HuH-7.5 (cell line): ENCODE measurements around the gene RIC1.
"Not testable (repeated sequence)": the region's sequence is repeated elsewhere in the genome, so short reads cannot be mapped to it uniquely, and the experiment has no call there.

Source experiments
- DNase-seq: peaks from one replicate; pipeline ENCODE4 v3.0.0; 2011; ENCODE audit warnings: low spot score

RIC1 gene

GRCh38 chr9:5790923-5791322, 162.0 kb downstream of the RIC1 start:
- no peak for DNase-seq

GRCh38 chr9:5791870-5792269, 163.0 kb downstream of the RIC1 start:
- DNase-seq = no peak

GRCh38 chr9:5793812-5794211, 164.9 kb downstream of the RIC1 start:
- no peak for DNase-seq

GRCh38 chr9:5796298-5796697, 167.4 kb downstream of the RIC1 start:
- no peak for DNase-seq

GRCh38 chr9:5798581-5798980, 169.7 kb downstream of the RIC1 start:
- DNase-seq = no peak

GRCh38 chr9:5799314-5799713, 170.4 kb downstream of the RIC1 start:
- DNase-seq = no peak

GRCh38 chr9:5800378-5800777, 171.5 kb downstream of the RIC1 start:
- not testable (repeated sequence) for DNase-seq

GRCh38 chr9:5800969-5801738, 172.2 kb downstream of the RIC1 start:
- DNase-seq = no peak

- no peak for DNase-seq
These were observed 172.8 kb downstream of the RIC1 start for GRCh38 chr9:5801739-5802113.

- no peak for DNase-seq
These were observed 176.6 kb downstream of the RIC1 start for GRCh38 chr9:5805478-5805877.

GRCh38 chr9:5811751-5812150, 182.8 kb downstream of the RIC1 start:
- DNase-seq = no peak

- no peak for DNase-seq
These were observed 184.9 kb downstream of the RIC1 start for GRCh38 chr9:5813824-5814223.

GRCh38 chr9:5815461-5815860, 186.6 kb downstream of the RIC1 start:
- no peak for DNase-seq

GRCh38 chr9:5817862-5818261, 189.0 kb downstream of the RIC1 start:
- no peak for DNase-seq

- DNase-seq = no peak
These were observed 189.7 kb downstream of the RIC1 start for GRCh38 chr9:5818424-5819142.

- no peak for DNase-seq
These were observed 190.3 kb downstream of the RIC1 start for GRCh38 chr9:5819174-5819573.

GRCh38 chr9:5820425-5820824, 191.5 kb downstream of the RIC1 start:
- DNase-seq = no peak

- DNase-seq = no peak
These were observed 196.3 kb downstream of the RIC1 start for GRCh38 chr9:5825223-5825622.
